Central memory CD8-positive, alpha-beta T cell (primary cell): Measurements from ENCODE around the gene C5orf63.
"Not testable (repeated sequence)": the region's sequence is repeated elsewhere in the genome, so short reads cannot be mapped to it uniquely, and the experiment has no call there.

Source experiments
- ATAC-seq: fragments of 150-1000 bp; cut with Tn5 transposase; replicated peaks from 2 replicates; pipeline ENCODE4 v1.10.0; 2022; ENCODE audit warnings: mild to moderate bottlenecking, moderate FRiP score, moderate number of reproducible peaks; ENCODE audit not compliant: poor library complexity, severe bottlenecking; ENCODE audit errors: extremely low read depth
- DNase-seq, 2 donors: peaks; one replicate each; pipeline ENCODE4 v3.0.0; 2021; ENCODE audit warnings: low spot score in 2 of 2
- H3K27ac Mint-ChIP-seq: one replicate; pipeline ENCODE4 v1.8.0; 2022; ENCODE audit warnings: low read depth, mild to moderate bottlenecking, moderate library complexity, mixed read lengths
- H3K27me3 Mint-ChIP-seq: one replicate; pipeline ENCODE4 v1.8.0; 2022; ENCODE audit warnings: mixed read lengths
- H3K36me3 Mint-ChIP-seq: one replicate; pipeline ENCODE4 v1.8.0; 2022; ENCODE audit warnings: mild to moderate bottlenecking, moderate library complexity, mixed read lengths; ENCODE audit not compliant: insufficient read depth
- H3K4me1 Mint-ChIP-seq: one replicate; pipeline ENCODE4 v1.8.0; 2022; ENCODE audit warnings: mixed read lengths
- H3K4me3 Mint-ChIP-seq: one replicate; pipeline ENCODE4 v1.8.0; 2022; ENCODE audit warnings: mild to moderate bottlenecking, moderate library complexity, mixed read lengths
- H3K9me3 Mint-ChIP-seq: one replicate; pipeline ENCODE4 v1.8.0; 2022; ENCODE audit warnings: mixed read lengths

The C5orf63 gene

GRCh38 chr5:127008300-127008975, 64.9 kb downstream of the C5orf63 start:
- Mint-ChIP-seq H3K27me3 (no peaks in the 10 kb centered on the region), H3K9me3 (no peaks in the 10 kb centered on the region), H3K4me1 (no peaks in the 10 kb centered on the region), H3K4me3 (no peak overlapping the region), H3K36me3 (no peaks in the 10 kb centered on the region), H3K27ac (no peak overlapping the region)
- ATAC-seq = no peak
- no peak for DNase-seq

GRCh38 chr5:127007522-127007921, 65.8 kb downstream of the C5orf63 start:
- DNase-seq (no peak), ATAC-seq (no peak)
- Mint-ChIP-seq H3K4me1 (no peaks in the 10 kb centered on the region), H3K27ac (no peak overlapping the region), H3K4me3 (no peak overlapping the region), H3K9me3 (no peaks in the 10 kb centered on the region), H3K27me3 (peaks cover 7% of the 10 kb centered on the region), H3K36me3 (no peaks in the 10 kb centered on the region)

GRCh38 chr5:127006744-127007143, 66.6 kb downstream of the C5orf63 start:
- Mint-ChIP-seq H3K4me1 (no peaks in the 10 kb centered on the region), H3K27me3 (peaks cover 12% of the 10 kb centered on the region), H3K9me3 (no peaks in the 10 kb centered on the region)

GRCh38 chr5:127005282-127005681, 68.0 kb downstream of the C5orf63 start:
- ATAC-seq, H3K4me1 Mint-ChIP-seq, H3K27ac Mint-ChIP-seq, DNase-seq, H3K9me3 Mint-ChIP-seq, H3K4me3 Mint-ChIP-seq, H3K36me3 Mint-ChIP-seq: not testable (repeated sequence)
- peaks cover 19% of the 10 kb centered on the region for H3K27me3 Mint-ChIP-seq

More at GRCh38 chr5:127006744-127007143, 66.6 kb downstream of the C5orf63 start:
- Mint-ChIP-seq H3K4me3 (no peak overlapping the region), H3K27ac (no peak overlapping the region), H3K36me3 (no peaks in the 10 kb centered on the region)
- ATAC-seq = no peak
- DNase-seq = no peak

GRCh38 chr5:127004721-127005120, 68.6 kb downstream of the C5orf63 start:
- Mint-ChIP-seq H3K27me3 (peaks cover 19% of the 10 kb centered on the region), H3K9me3 (no peaks in the 10 kb centered on the region), H3K27ac (no peak overlapping the region), H3K4me1 (no peaks in the 10 kb centered on the region), H3K36me3 (no peaks in the 10 kb centered on the region), H3K4me3 (no peak overlapping the region)
- DNase-seq (no peak), ATAC-seq (no peak)

GRCh38 chr5:127003798-127004495, 69.4 kb downstream of the C5orf63 start:
- Mint-ChIP-seq H3K4me3 (no peak overlapping the region), H3K36me3 (no peaks in the 10 kb centered on the region), H3K4me1 (no peaks in the 10 kb centered on the region), H3K9me3 (no peaks in the 10 kb centered on the region), H3K27ac (no peak overlapping the region), H3K27me3 (peaks cover 19% of the 10 kb centered on the region)
- DNase-seq = no peak
- no peak for ATAC-seq

GRCh38 chr5:127002390-127002789, 70.9 kb downstream of the C5orf63 start:
- no peak for DNase-seq
- H3K9me3 Mint-ChIP-seq = no peaks in the 10 kb centered on the region

GRCh38 chr5:127001621-127002296, 71.5 kb downstream of the C5orf63 start:
- ATAC-seq (no peak), DNase-seq (no peak)
- Mint-ChIP-seq H3K4me1 (no peaks in the 10 kb centered on the region), H3K36me3 (no peaks in the 10 kb centered on the region), H3K4me3 (no peak overlapping the region), H3K9me3 (no peaks in the 10 kb centered on the region), H3K27me3 (peaks cover 31% of the 10 kb centered on the region), H3K27ac (no peak overlapping the region)

More at GRCh38 chr5:127002390-127002789, 70.9 kb downstream of the C5orf63 start:
- H3K27ac Mint-ChIP-seq = no peak overlapping the region
- H3K4me1 Mint-ChIP-seq = no peaks in the 10 kb centered on the region
- no peak overlapping the region for H3K4me3 Mint-ChIP-seq
- no peak for ATAC-seq
- peaks cover 25% of the 10 kb centered on the region for H3K27me3 Mint-ChIP-seq
- H3K36me3 Mint-ChIP-seq = no peaks in the 10 kb centered on the region
